Measurements from ENCODE around the gene SWT1.
"Not testable (repeated sequence)": the region's sequence is repeated elsewhere in the genome, so short reads cannot be mapped to it uniquely, and the experiment has no call there.

The SWT1 gene

DNA sequence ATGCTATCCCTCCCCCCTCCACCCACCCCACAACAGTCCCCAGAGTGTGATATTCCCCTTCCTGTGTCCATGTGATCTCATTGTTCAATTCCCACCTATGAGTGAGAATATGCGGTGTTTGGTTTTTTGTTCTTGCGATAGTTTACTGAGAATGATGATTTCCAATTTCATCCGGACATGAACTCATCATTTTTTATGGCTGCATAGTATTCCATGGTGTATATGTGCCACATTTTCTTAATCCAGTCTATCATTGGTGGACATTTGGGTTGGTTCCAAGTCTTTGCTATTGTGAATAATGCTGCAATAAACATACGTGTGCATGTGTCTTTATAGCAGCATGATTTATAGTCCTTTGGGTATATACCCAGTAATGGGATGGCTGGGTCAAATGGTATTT lies 95.0 kb downstream of the SWT1 start:
- DNase-seq (ENCODE audit: low read depth), result not testable (repeated sequence)

DNA sequence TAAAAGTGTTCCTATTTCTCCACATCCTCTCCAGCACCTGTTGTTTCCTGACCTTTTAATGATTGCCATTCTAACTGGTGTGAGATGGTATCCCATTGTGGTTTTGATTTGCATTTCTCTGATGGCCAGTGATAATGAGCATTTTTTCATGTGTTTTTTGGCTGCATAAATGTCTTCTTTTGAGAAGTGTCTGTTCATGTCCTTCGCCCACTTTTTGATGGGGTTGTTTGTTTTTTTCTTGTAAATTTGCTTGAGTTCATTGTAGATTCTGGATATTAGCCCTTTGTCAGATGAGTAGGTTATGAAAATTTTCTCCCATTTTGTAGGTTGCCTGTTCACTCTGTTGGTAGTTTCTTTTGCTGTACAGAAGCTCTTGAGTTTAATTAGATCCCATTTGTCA lies 95.4 kb downstream of the SWT1 start:
- DNase-seq (ENCODE audit: low read depth), result not testable (repeated sequence)

DNA sequence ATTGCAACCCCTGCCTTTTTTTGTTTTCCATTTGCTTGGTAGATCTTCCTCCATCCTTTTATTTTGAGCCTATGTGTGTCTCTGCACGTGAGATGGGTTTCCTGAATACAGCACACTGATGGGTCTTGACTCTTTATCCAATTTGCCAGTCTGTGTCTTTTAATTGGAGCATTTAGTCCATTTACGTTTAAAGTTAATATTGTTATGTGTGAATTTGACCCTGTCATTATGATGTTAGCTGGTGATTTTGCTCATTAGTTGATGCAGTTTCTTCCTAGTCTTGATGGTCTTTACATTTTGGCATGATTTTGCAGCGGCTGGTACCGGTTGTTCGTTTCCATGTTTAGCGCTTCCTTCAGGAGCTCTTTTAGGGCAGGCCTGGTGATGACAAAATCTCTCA lies 98.6 kb downstream of the SWT1 start:
- DNase-seq (ENCODE audit: low read depth), result not testable (repeated sequence)

DNA sequence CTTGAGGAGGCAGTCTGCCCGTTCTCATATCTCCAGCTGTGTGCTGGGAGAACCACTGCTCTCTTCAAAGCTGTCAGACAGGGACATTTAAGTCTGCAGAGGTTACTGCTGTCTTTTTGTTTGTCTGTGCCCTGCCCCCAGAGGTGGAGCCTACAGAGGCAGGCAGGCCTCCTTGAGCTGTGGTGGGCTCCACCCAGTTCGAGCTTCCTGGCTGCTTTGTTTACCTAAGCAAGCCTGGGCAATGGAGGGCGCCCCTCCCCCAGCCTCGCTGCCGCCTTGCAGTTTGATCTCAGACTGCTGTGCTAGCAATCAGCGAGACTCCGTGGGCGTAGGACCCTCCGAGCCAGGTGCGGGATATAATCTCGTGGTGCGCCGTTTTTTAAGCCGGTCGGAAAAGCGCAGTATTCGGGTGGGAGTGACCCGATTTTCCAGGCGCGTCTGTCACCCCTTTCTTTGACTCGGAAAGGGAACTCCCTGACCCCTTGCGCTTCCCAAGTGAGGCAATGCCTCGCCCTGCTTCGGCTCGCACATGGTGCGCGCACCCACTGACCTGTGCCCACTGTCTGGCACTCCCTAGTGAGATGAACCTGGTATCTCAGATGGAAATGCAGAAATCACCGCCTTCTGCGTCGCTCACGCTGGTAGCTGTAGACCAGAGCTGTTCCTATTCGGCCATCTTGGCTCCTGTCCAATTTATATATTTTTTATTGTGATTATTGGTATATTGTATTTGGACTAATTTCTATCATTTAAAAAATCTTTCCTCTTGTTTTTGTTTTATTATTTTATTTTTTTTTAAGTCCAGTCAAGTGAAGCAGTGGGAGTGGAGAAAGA lies 100.4 kb downstream of the SWT1 start:
- DNase-seq (ENCODE audit: low read depth), result not testable (repeated sequence)

- DNase-seq (ENCODE audit: low read depth), result no peak
Measured at GRCh38 chr1:185257950-185258208, 100.9 kb downstream of the SWT1 start.

DNA sequence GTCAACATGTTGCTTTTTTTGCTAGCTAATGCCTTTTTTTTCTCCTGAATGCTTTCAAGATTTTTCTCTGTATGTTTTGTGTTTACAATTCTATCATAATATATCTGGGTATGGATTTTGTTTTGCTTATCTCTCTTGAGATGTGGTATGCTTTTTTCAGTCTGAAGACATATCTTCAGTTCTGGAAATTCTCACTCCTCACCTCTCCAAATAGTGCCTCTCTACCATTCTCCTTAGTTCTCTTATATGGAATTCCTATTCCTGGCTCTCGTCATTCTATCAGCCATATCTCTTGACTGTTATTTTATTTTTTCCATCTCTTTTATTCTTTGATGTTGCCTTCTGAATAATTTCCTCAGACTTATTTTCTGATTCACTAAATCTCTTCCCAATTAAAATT lies 101.7 kb downstream of the SWT1 start:
- DNase-seq (ENCODE audit: low read depth), result no peak

DNA sequence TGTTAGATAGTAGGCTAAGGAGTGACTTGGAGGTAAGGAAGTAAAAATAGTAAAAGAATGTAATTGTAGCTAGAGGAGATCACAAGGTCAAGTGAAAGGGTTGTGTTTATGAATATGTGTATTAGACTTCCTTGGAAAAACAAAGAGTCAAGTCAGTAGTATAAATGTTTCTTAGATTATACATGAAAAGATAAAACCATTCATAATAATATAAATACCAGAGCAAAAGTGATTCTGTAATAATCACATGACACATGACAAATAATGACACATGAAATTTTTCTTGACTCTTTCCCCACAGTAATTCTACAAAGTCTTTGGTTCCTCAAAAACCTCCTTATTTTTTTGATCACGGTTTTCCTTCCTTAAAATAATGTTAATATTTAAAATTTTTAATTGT lies 103.6 kb downstream of the SWT1 start:
- DNase-seq (ENCODE audit: low read depth), result no peak

GRCh38 chr1:185262151-185262550 lies 105.2 kb downstream of the SWT1 start:
- no peak for DNase-seq (ENCODE audit: low read depth)

- DNase-seq (ENCODE audit: low read depth), result no peak
Measured at GRCh38 chr1:185263292-185263691, 106.3 kb downstream of the SWT1 start.

GRCh38 chr1:185263780-185264179 lies 106.8 kb downstream of the SWT1 start:
- DNase-seq (ENCODE audit: low read depth), result no peak

DNA sequence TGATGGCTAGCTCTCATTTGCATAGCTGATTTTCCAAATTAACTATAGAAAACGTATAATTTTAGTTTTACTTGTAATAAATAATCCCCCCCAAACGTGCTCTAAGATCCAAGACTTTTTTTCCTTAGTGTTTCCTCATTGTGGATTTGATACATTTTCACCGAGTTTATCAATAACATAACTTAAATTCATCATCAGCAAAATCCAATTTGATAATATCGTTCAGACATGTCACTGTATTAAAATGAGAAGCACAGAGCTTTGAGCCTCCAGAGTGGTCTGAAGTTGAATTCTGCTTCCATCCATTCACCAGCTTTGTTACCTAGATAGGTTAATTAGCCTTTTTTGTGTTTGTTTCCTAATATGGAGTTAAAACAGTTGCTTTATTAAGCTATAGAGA lies 108.3 kb downstream of the SWT1 start:
- no peak for DNase-seq (ENCODE audit: low read depth)

DNA sequence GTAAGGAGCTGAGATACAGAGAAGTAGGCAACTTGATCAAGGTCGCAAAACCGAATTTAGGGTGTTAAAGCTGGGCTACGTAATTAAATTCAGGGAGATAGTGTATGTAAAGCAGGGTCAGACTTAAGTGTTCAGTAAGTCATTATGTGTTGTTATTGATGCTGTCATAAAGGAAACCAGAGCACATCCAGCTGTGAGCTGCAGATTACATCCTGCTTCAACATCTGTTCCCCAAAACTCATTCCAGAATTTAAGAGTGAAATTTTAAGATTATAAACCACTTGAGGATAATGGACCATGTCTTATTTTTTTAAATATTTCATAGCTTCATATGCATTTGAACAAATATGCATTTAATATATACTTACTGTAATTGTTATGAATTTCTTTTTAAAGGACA lies 110.3 kb downstream of the SWT1 start:
- no peak for DNase-seq (ENCODE audit: low read depth)

- no peak for DNase-seq (ENCODE audit: low read depth)
Measured at GRCh38 chr1:185267701-185268100, 110.7 kb downstream of the SWT1 start.

GRCh38 chr1:185268352-185268751 lies 111.4 kb downstream of the SWT1 start:
- DNase-seq (ENCODE audit: low read depth), result no peak

DNA sequence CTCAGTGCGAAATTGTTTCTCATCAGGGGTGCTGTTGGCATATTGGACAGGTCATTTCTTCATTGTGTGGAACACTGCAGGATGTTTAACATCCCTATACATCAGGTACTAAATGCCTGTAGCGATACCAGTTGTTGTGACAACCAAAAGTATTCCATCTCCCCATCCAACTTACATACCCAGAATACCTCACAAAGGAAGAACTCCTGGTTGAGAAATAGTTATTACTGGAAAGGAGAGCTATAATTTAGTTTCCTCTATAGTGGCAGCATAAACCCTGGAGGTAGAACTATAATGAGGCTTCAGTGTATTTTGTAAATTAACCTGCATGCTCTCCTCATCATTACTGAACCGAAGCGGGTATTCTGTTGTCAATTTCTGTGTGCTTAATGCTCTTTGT lies 115.0 kb downstream of the SWT1 start:
- no peak for DNase-seq (ENCODE audit: low read depth)

DNA sequence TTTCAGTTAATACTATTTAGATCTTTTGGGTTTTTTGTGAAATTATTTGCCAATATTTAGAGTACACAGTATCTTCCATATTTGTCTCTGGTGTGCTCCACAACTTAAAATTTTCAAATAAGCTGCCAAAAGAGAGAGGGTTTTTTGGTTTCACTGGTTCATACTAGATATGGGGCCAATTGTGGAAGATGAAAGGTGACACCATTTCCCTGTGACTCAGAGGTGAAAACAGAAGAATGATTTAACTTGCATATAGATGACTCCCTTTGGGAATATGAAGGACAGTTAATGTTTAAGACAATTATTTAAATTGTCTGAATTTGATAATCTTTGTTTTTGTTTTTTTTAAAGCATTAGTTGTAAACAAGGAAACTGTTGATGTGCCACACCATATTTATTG lies 122.6 kb downstream of the SWT1 start:
- DNase-seq (ENCODE audit: low read depth), result no peak

- DNase-seq (ENCODE audit: low read depth), result no peak
Measured at GRCh38 chr1:185280589-185280988, 123.6 kb downstream of the SWT1 start.

- DNase-seq (ENCODE audit: low read depth), result no peak
Measured at GRCh38 chr1:185281245-185281644, 124.3 kb downstream of the SWT1 start.

- no peak for DNase-seq (ENCODE audit: low read depth)
Measured at GRCh38 chr1:185284116-185284515, 127.1 kb downstream of the SWT1 start.

GRCh38 chr1:185284533-185285276 lies 127.7 kb downstream of the SWT1 start:
- DNase-seq (ENCODE audit: low read depth), result no peak

- no peak for DNase-seq (ENCODE audit: low read depth)
Measured at GRCh38 chr1:185287451-185287850, 130.5 kb downstream of the SWT1 start.

DNA sequence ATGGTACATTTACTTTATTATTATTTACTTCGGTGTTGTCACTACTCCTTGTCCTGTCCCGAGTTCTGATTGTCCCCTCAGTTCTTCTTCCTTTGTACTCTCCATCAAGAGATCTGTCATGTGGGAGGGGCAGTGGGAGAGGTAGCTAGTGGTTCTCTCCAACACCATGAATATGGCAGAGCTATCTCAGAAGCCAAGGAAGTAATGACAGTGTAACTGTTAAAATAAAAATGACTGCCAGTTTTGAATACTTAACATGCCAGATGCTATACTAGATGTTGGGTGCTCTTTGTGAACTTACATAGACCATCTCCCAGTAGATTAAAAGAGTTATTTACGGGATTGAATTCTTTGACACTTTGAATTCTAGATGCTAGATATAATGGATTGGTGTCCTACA lies 131.5 kb downstream of the SWT1 start:
- DNase-seq (ENCODE audit: low read depth), result no peak

DNA sequence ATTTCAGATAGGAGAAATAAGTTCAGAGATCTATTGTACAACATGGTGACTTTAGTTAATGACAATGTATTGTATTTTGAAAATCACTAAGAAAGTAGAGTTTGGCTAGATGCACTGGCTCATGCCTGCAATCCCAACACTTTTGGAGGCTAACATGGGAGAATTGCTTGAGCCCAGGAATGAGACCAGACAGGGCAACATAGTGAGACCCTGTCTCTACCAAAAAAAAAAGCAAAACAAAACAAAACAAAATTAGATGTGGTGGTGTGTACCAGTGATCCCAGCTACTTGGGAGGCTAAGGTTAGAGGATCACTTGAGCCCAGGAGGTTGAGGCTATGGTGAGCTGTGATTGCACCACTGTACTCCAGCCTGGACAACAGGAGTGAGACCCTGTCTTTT lies 132.9 kb downstream of the SWT1 start:
- DNase-seq (ENCODE audit: low read depth), result no peak

DNA sequence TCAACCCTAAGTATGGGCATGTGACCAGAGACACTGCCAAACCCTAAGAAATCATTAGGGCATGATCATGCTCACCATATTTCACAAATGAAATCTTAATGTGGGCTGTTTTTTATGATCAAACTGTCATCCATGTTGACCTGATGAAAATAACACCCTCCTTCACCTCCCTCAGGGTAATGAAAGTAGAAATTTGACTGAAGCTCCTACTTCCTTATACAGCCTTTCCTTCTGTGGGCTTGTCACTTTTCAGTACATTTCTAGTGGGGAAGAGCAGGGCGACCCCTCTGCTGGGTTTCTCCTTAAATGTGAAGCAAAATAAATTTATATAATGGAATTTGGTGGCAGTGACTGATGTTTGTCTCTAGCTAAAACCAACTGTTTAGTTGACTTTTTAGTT lies 134.2 kb downstream of the SWT1 start:
- DNase-seq (ENCODE audit: low read depth), result no peak
